HL-60 (cell line): Measurements from ENCODE around the gene NFIC.

ENCODE experiments used
- DNase-seq, 2 experiments: peaks; one replicate each; pipeline ENCODE4 v3.0.0-alpha.2; 2010 to 2020; ENCODE audit warnings: low read depth in 1 of 2, low spot score in 1 of 2
- H3K27ac ChIP-seq: fragments of 250-450 bp; sonication (Bioruptor Pico); replicated peaks from 2 replicates; pipeline ENCODE4 v1.5.1; 2020; ENCODE audit warnings: mild to moderate bottlenecking, moderate library complexity
- H3K27me3 ChIP-seq: fragments of 250-450 bp; sonication (Bioruptor Pico); 2 replicates; pipeline ENCODE4 v1.5.1; 2021; ENCODE audit warnings: mild to moderate bottlenecking, moderate library complexity; ENCODE audit not compliant: insufficient read depth, poor library complexity, severe bottlenecking
- H3K4me3 ChIP-seq: replicated peaks from 2 replicates; pipeline ENCODE4 v1.5.1; 2011; ENCODE audit warnings: mild to moderate bottlenecking, control low read depth, low read length; ENCODE audit not compliant: insufficient read depth
- GABPA ChIP-seq: IDR thresholded peaks from 2 replicates; pipeline ENCODE4 v1.6.1; 2012; ENCODE audit warnings: low read depth
- POLR2AphosphoS5 ChIP-seq: IDR thresholded peaks from 2 replicates; pipeline ENCODE4 v1.6.1; 2012; ENCODE audit warnings: low read depth
- SPI1 ChIP-seq: IDR thresholded peaks from 2 replicates; pipeline ENCODE4 v1.6.1; 2012; ENCODE audit warnings: low read depth, mild to moderate bottlenecking, borderline replicate concordance
- TF ChIP-seq, protein P1 (sequence below): IDR thresholded peaks from 2 replicates; pipeline ENCODE4 v1.6.1; 2012; ENCODE audit warnings: low read depth; ENCODE audit not compliant: insufficient replicate concordance
- TF ChIP-seq, protein P2 (sequence below): IDR thresholded peaks from one replicate; pipeline ENCODE4 v1.5.1; 2011; ENCODE audit warnings: low read length, control low read depth, inconsistent platforms; ENCODE audit not compliant: insufficient read depth

The NFIC gene

DNA sequence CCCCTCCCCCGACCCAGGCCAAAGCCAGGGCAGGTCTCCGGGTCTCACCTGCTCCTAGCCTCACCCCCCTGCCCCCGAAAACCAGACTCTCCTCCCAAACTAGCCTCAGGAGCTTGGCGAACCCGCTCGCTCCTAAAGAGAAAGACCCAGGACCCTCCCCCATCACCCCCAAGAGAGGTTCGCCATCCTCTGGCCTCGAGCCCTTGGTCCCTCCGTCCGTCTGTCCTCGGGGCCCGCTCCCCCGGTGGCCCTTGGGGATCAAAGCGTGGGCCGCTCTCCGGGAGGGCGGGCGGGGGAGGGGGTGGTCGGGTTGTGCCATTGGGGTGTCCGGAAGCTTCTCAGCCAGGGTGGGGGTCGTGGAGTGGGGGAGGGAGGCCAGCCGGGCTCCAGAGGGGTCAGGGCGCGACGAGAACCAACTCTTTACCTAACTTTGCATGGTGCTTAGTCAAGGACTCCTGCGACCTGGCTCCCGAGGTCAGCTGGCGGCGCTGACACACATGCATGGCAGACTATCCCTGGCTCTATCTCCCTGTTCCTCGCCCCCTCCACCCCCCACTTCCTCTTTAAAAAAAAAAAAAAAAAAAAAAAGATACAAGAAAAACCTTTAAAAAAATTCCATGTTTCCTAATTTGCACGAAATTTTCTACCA lies 98.3 kb downstream of the NFIC start:
- DNase-seq = no peak
- no peak overlapping the region for H3K4me3 ChIP-seq
- H3K27me3 ChIP-seq = no peaks in the 10 kb centered on the region
- TF ChIP-seq, protein P1, sequence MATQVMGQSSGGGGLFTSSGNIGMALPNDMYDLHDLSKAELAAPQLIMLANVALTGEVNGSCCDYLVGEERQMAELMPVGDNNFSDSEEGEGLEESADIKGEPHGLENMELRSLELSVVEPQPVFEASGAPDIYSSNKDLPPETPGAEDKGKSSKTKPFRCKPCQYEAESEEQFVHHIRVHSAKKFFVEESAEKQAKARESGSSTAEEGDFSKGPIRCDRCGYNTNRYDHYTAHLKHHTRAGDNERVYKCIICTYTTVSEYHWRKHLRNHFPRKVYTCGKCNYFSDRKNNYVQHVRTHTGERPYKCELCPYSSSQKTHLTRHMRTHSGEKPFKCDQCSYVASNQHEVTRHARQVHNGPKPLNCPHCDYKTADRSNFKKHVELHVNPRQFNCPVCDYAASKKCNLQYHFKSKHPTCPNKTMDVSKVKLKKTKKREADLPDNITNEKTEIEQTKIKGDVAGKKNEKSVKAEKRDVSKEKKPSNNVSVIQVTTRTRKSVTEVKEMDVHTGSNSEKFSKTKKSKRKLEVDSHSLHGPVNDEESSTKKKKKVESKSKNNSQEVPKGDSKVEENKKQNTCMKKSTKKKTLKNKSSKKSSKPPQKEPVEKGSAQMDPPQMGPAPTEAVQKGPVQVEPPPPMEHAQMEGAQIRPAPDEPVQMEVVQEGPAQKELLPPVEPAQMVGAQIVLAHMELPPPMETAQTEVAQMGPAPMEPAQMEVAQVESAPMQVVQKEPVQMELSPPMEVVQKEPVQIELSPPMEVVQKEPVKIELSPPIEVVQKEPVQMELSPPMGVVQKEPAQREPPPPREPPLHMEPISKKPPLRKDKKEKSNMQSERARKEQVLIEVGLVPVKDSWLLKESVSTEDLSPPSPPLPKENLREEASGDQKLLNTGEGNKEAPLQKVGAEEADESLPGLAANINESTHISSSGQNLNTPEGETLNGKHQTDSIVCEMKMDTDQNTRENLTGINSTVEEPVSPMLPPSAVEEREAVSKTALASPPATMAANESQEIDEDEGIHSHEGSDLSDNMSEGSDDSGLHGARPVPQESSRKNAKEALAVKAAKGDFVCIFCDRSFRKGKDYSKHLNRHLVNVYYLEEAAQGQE = no peak
- TF ChIP-seq GABPA (no peak), SPI1 (peak; percentile 16; the same call in 1 of the 2 replicates)
- H3K27ac ChIP-seq = no peak overlapping the region

DNA sequence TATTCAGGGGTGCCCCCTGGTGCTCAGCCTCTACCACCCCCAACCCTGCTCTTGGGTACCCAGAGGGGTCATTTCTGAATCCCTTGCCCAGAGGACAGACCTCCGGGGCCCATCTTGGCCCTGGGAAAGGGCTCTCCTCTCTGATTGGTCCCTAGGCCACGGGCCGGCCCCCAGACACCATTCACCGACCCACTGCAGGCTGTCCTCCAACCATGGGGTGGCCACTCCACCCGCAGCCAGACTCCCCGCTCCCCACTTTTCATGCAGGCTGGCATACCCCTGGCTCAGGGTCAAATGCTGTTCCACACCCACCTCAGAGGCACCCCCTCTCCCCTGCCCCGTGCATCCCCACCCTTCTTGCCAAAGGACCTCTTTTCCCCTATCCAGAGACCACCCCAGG lies 99.2 kb downstream of the NFIC start:
- H3K27me3 ChIP-seq = no peaks in the 10 kb centered on the region
- TF ChIP-seq POLR2AphosphoS5 (no peak), GABPA (no peak), SPI1 (no peak)
- TF ChIP-seq, protein P2, sequence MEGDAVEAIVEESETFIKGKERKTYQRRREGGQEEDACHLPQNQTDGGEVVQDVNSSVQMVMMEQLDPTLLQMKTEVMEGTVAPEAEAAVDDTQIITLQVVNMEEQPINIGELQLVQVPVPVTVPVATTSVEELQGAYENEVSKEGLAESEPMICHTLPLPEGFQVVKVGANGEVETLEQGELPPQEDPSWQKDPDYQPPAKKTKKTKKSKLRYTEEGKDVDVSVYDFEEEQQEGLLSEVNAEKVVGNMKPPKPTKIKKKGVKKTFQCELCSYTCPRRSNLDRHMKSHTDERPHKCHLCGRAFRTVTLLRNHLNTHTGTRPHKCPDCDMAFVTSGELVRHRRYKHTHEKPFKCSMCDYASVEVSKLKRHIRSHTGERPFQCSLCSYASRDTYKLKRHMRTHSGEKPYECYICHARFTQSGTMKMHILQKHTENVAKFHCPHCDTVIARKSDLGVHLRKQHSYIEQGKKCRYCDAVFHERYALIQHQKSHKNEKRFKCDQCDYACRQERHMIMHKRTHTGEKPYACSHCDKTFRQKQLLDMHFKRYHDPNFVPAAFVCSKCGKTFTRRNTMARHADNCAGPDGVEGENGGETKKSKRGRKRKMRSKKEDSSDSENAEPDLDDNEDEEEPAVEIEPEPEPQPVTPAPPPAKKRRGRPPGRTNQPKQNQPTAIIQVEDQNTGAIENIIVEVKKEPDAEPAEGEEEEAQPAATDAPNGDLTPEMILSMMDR = no peak
- TF ChIP-seq, protein P1 = no peak
- no peak overlapping the region for H3K4me3 ChIP-seq
- no peak for DNase-seq
- H3K27ac ChIP-seq = no peak overlapping the region

DNA sequence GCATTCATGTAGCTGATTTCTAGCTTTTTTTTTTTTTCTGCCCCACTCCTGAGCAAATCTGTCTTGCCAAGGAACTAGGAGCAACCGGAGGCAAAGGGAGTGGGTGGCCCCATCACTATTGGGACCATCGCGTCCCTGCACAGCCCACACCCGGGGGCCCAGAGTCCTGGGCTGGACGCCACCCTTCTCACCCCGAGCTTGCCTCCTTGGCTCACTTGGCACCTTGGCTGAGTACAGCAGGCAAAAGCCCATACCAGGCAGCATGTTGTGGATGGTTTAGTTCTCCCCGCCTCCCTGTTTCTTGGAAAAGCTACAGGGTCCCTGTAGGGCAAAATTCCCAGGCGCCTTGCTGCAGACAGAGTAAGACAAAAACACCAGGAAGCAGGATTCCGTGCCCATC lies 100.3 kb downstream of the NFIC start:
- Histone ChIP-seq H3K27ac (no peak overlapping the region), H3K4me3 (no peak overlapping the region), H3K27me3 (no peaks in the 10 kb centered on the region)
- DNase-seq = no peak
- TF ChIP-seq, protein P1 = no peak
- TF ChIP-seq, protein P2 = no peak
- TF ChIP-seq GABPA = no peak
- no peak for TF ChIP-seq POLR2AphosphoS5
- no peak for TF ChIP-seq SPI1
